Natural killer cell (primary cell): ENCODE measurements around the gene TP53I13. TPM values are rescaled to one million over a fixed set of nuclear protein-coding genes. Genes with fewer than 3 reads are reported as not detected.
A peak's percentile ranks its signal among the peaks of the same experiment; 100 is the strongest.

Source experiments
- ATAC-seq, 3 donors: fragments of 150-1000 bp in 2 of 3; fragments of 200-7000 bp in 1 of 3; cut with Tn5 transposase; 1 replicate in 1 of 3; 2 replicates in 2 of 3; pipeline ENCODE4 v1.10.0; 2021; ENCODE audit warnings: mild to moderate bottlenecking in 2 of 3, moderate library complexity in 2 of 3
- DNase-seq, 2 donors: peaks; one replicate each; pipeline versions ENCODE4 v3.0.0 to v3.0.0-alpha.2; 2013 to 2021; ENCODE audit warnings: mixed read lengths in 1 of 2
- H3K27ac ChIP-seq: one replicate; pipeline ENCODE4 v1.5.1; 2013; ENCODE audit warnings: mild to moderate bottlenecking, low read length
- H3K27me3 ChIP-seq: one replicate; pipeline ENCODE4 v1.6.1; 2013; ENCODE audit warnings: low read length; ENCODE audit not compliant: control insufficient read depth, insufficient read depth
- H3K36me3 ChIP-seq: one replicate; pipeline ENCODE4 v1.6.1; 2013; ENCODE audit warnings: low read length; ENCODE audit not compliant: control insufficient read depth, insufficient read depth
- H3K4me1 ChIP-seq: one replicate; pipeline ENCODE4 v1.6.1; 2013; ENCODE audit warnings: low read length; ENCODE audit not compliant: control insufficient read depth, insufficient read depth
- H3K4me3 ChIP-seq: one replicate; pipeline ENCODE4 v1.5.1; 2013; ENCODE audit warnings: low read length
- H3K9me3 ChIP-seq: one replicate; pipeline ENCODE4 v1.6.1; 2013; ENCODE audit warnings: low read length; ENCODE audit not compliant: control insufficient read depth, insufficient read depth
- H3K27ac Mint-ChIP-seq, 2 donors: one replicate each; pipeline ENCODE4 v1.8.0; 2022; ENCODE audit warnings: mild to moderate bottlenecking in 2 of 2, mixed read lengths in 2 of 2, moderate library complexity in 1 of 2
- H3K27me3 Mint-ChIP-seq, 2 donors: one replicate each; pipeline ENCODE4 v1.8.0; 2022; ENCODE audit warnings: low read depth in 2 of 2, mixed read lengths in 2 of 2
- H3K36me3 Mint-ChIP-seq: one replicate; pipeline ENCODE4 v1.8.0; 2022; ENCODE audit warnings: mixed read lengths
- H3K4me1 Mint-ChIP-seq, 2 donors: one replicate each; pipeline ENCODE4 v1.8.0; 2022; ENCODE audit warnings: mixed read lengths in 2 of 2
- H3K4me3 Mint-ChIP-seq: one replicate; pipeline ENCODE4 v1.8.0; 2022; ENCODE audit warnings: mild to moderate bottlenecking, moderate library complexity, mixed read lengths
- H3K9me3 Mint-ChIP-seq, 2 donors: one replicate each; pipeline ENCODE4 v1.8.0; 2022; ENCODE audit warnings: mixed read lengths in 2 of 2
- CTCF ChIP-seq: fragments of 200-600 bp; IDR thresholded peaks from one replicate; pipeline ENCODE4 v1.8.0; 2022; ENCODE audit warnings: antibody characterized with exemption
- WGBS: methylation state at CpG from one replicate; pipeline ENCODE4 v1.1.7; 2013; ENCODE audit warnings: missing lambda C conversion rate; ENCODE audit not compliant: insufficient coverage; 5-methylcytosine and 5-hydroxymethylcytosine counted together
- intact Hi-C: fragments of 100-400 bp; cut with micrococcal nuclease; formaldehyde crosslinking; loops from one replicate; pipeline ENCODE4 v1.14.2; 2022
- total RNA-seq, 4 donors: library from RNA; stranded (reverse); fragments of 120-200 nt in 1 of 4; gene quantifications; one replicate each; pipeline versions ENCODE4 v1.2.3 to v1.2.4, GENCODE V29; 2013 to 2022

TP53I13 gene
- total RNA-seq, 3 donors from 2014 or later (not counting 1 experiment from before 2014, with no cell fraction given): 122 to 148 (median 148) TPM

DNA sequence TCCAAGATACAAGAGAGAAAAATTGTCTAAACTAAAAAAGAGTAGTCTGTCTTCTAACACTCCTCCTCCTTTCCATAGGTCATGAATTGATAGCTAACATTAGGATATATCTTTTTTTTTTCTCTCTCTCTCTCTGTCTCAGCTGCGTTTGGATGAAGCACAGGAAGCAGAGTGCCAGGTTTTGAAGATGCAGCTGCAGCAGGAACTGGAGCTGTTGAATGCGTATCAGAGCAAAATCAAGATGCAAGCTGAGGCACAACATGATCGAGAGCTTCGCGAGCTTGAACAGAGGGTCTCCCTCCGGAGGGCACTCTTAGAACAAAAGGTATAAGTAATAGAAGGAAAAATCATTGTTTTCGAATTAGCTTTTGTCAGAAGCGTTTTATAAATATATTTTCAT is 34.5 kb upstream of the TP53I13 start:
- Mint-ChIP-seq H3K9me3 (no peaks in the 10 kb centered on the region), H3K36me3 (peaks cover 11% of the 10 kb centered on the region), H3K27ac (peak overlapping the region in 1 of 2 donors; percentile 18), H3K4me3 (no peak overlapping the region), H3K4me1 (no peaks in the 10 kb centered on the region), H3K27me3 (no peaks in the 10 kb centered on the region)
- intact Hi-C loops: no loop called here
- no peak for TF ChIP-seq CTCF
- 92% methylated on average over 7 of the region's 8 CpGs for WGBS
- DNase-seq: no peak
- Histone ChIP-seq H3K36me3 (peaks cover 40% of the 10 kb centered on the region), H3K4me1 (no peaks in the 10 kb centered on the region), H3K27me3 (no peaks in the 10 kb centered on the region), H3K9me3 (no peaks in the 10 kb centered on the region), H3K4me3 (no peak overlapping the region), H3K27ac (no peak overlapping the region)
- no peak for ATAC-seq

DNA sequence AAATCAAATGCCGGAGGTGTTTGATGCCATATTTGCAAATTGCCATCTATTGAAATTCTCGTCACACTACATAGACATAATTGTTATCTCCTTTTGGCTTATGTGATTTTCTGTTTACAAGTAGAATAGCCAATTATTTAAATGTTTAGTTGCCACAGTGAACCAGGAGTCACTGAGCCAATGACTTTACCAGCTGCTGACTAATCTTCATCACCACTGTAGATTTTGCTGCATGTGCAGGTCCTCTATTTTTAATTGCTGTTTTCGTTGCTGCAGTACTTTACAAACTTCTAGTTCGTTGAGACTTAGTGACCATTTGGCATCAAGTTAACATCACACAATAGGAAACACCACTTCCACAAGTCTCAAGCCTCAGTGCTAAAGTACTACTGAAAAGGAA is 24.4 kb upstream of the TP53I13 start:
- H3K9me3 Mint-ChIP-seq: no peaks in the 10 kb centered on the region
- peaks cover 3 to 11% of the 10 kb centered on the region in 2 donors for H3K4me1 Mint-ChIP-seq
- H3K4me3 ChIP-seq: no peak overlapping the region
- no peaks in the 10 kb centered on the region for H3K4me1 ChIP-seq
- peaks cover 24% of the 10 kb centered on the region for H3K36me3 ChIP-seq
- H3K27ac ChIP-seq: no peak overlapping the region
- H3K27ac Mint-ChIP-seq: no peak overlapping the region
- no peaks in the 10 kb centered on the region for H3K9me3 ChIP-seq
- H3K36me3 Mint-ChIP-seq: peaks cover 12% of the 10 kb centered on the region
- 96% methylated on average over 4 of the region's 4 CpGs for WGBS
- H3K27me3 ChIP-seq: no peaks in the 10 kb centered on the region
- ATAC-seq: no peak
- intact Hi-C loops: no loop called here
- H3K4me3 Mint-ChIP-seq: no peak overlapping the region
- no peaks in the 10 kb centered on the region for H3K27me3 Mint-ChIP-seq
- no peak for TF ChIP-seq CTCF
- no peak for DNase-seq

DNA sequence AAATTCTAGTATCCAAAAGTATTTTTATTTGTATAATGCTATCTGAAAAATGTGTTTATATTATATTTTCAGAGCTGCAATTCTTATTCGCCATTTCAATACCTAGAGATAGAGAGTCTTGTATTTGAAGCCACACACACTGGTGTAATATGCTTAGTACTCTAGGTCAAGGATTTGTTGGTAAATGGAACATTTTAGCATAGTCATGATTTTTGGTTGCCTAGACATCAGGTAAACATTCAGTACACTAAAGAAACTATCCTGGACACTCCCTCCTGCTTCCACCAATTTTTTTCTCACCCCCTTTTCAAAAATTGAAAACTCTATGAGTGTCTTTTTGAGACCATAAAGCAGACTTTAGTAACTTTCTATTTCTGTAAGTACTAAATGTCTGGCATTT is 22.4 kb upstream of the TP53I13 start:
- Histone ChIP-seq H3K4me3 (no peak overlapping the region), H3K9me3 (no peaks in the 10 kb centered on the region), H3K27me3 (no peaks in the 10 kb centered on the region), H3K27ac (no peak overlapping the region), H3K36me3 (peaks cover 22% of the 10 kb centered on the region), H3K4me1 (no peaks in the 10 kb centered on the region)
- no peak overlapping the region for H3K4me3 Mint-ChIP-seq
- H3K4me1 Mint-ChIP-seq: peaks cover 13 to 21% of the 10 kb centered on the region in 2 donors
- intact Hi-C loops: no loop called here
- H3K36me3 Mint-ChIP-seq: peaks cover 12% of the 10 kb centered on the region
- H3K27ac Mint-ChIP-seq: peak overlapping the region; percentile 6 to 70
- WGBS: 100% methylated on average over 1 of the region's 1 CpG
- no peak for TF ChIP-seq CTCF
- no peaks in the 10 kb centered on the region for H3K27me3 Mint-ChIP-seq
- ATAC-seq (no peak), DNase-seq (no peak)
- no peaks in the 10 kb centered on the region for H3K9me3 Mint-ChIP-seq

- no peak overlapping the region for H3K4me3 Mint-ChIP-seq
- H3K27ac ChIP-seq: no peak overlapping the region
- no peaks in the 10 kb centered on the region for H3K9me3 ChIP-seq
- H3K27ac Mint-ChIP-seq: peak overlapping the region; percentile 6 to 70
- TF ChIP-seq CTCF: no peak
- no peaks in the 10 kb centered on the region for H3K27me3 ChIP-seq
- H3K4me1 Mint-ChIP-seq: peaks cover 13 to 21% of the 10 kb centered on the region in 2 donors
- DNase-seq: no peak
- ATAC-seq: no peak
- no peak overlapping the region for H3K4me3 ChIP-seq
- no peaks in the 10 kb centered on the region for H3K27me3 Mint-ChIP-seq
- no peaks in the 10 kb centered on the region for H3K9me3 Mint-ChIP-seq
- H3K4me1 ChIP-seq: no peaks in the 10 kb centered on the region
- WGBS: 100% methylated on average over 1 of the region's 1 CpG
- intact Hi-C loops: no loop called here
- H3K36me3 Mint-ChIP-seq: peaks cover 12% of the 10 kb centered on the region
- peaks cover 22% of the 10 kb centered on the region for H3K36me3 ChIP-seq
These were observed 21.7 kb upstream of the TP53I13 start for GRCh38 chr17:29546830-29547229.
